ENCODE data around the gene DPAGT1. TPM values are rescaled to one million over a fixed set of nuclear protein-coding genes. Genes with fewer than 3 reads are reported as not detected.
"Not testable (repeated sequence)": the region's sequence is repeated elsewhere in the genome, so short reads cannot be mapped to it uniquely, and the experiment has no call there.

The DPAGT1 gene
- total RNA-seq, 1 experiment from 2014 or later, result 45.1 TPM

DNA sequence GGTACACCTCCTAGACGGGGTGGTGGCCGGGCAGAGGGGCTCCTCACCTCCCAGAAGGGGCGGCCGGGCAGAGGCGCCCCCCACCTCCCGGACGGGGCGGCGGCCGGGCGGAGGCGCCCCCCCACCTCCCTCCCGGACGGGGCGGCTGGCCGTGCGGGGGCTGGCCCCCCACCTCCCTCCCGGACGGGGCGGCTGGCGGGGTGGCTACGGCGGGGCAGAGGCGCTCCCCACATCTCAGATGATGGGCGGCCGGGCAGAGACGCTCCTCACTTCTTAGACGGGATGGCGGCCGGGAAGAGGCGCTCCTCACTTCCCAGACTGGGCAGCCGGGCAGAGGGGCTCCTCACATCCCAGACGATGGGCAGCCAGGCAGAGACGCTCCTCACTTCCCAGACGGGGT lies 42.5 kb downstream of the DPAGT1 start:
- H3K27me3 ChIP-seq (ENCODE audit: insufficient read depth, low read length); RAD21 ChIA-PET (ENCODE audit: low non-redundant PET in 1 of 2, low total read pairs in 2 of 2, uncharacterized antibody in 2 of 2, unreplicated experiment in 2 of 2); H3K9ac ChIP-seq (ENCODE audit: low read length); BruUV-seq (replicated peaks); H4K20me1 ChIP-seq (ENCODE audit: insufficient read depth); H3K9me3 ChIP-seq (ENCODE audit: control insufficient read depth in 1 of 2, insufficient read depth in 1 of 2, low read depth in 1 of 2, low read length in 2 of 2); H3K4me3 ChIP-seq (replicated peaks in 1 of 2; ENCODE audit: low read depth in 1 of 2, low read length in 2 of 2); CTCF ChIA-PET; H3K4me2 ChIP-seq (ENCODE audit: low read length); H3K27ac ChIP-seq (ENCODE audit: low read depth, low read length); H2AFZ ChIP-seq (ENCODE audit: low read depth, low read length, poor library complexity, severe bottlenecking); ATAC-seq; DNase-seq (ENCODE audit: low read depth, low spot score); H3K9me2 ChIP-seq (ENCODE audit: insufficient read depth); POLR2A ChIA-PET; intact Hi-C loops (cut with micrococcal nuclease): not testable (repeated sequence)
- Histone ChIP-seq H3K79me2 (ENCODE audit: insufficient read depth, low read length) (peaks cover 19% of the 10 kb centered on the region), H3K4me1 (ENCODE audit: control insufficient read depth in 1 of 2, insufficient read depth in 2 of 2, low read length in 2 of 2) (peaks cover 10 to 28% of the 10 kb centered on the region in 2 experiments), H3K36me3 (ENCODE audit: control insufficient read depth in 1 of 2, insufficient read depth in 2 of 2, low read length in 2 of 2) (peaks cover 7 to 16% of the 10 kb centered on the region in 2 experiments; a peak in 3 of 4 replicates)

DNA sequence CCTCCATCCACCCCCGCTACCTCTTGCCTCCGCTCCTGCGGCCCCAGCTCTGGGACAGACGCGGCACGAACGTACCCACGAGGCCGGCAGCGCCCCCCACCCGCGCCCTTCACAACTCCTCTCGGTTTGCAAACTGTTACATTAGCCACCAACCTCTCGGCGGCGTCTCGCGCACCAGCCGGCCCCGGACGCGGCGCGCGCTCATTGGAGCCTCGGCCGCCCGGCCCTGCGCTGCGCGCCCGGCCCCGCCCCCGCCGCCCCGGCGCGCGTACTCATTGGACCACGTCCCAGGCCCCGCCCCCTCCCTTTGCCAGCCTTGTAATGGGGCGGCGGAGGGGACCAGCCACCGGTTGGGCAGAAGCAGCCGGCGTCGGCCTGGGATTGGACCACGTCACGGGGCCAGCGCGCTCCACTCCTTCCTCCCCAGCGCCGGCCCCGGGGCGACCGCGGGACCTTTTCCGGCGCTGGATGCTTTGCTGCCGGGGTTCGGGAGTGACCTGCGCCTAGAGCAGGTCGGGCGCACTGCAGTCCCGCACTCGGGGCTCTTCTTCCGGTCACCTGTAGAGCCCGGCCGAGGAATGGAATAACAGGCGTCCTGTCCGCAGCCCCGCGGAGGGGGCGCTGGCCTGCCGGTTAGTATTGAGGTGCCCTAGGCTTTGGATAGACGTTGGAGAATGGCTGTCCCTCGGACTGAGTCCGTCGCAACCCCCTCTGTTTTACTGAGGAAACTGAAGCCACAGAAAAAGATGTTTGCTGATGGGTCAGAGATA lies 44.5 kb downstream of the DPAGT1 start, which contains the start of gene HYOU1:
HYOU1 (minus strand) TSS at position 206 of the 770 bp plus-strand sequence. CDS start 1,045 bp downstream, outside the sequence.
- ChIA-PET CTCF (interaction anchor here (0.8 to 2.0 kb wide), 4 partner anchors 10 to 281 kb away, joined by 3 to 9 read pairs (median 3); partner anchors contain the start of gene VPS11), RAD21 (ENCODE audit: low non-redundant PET in 1 of 2, low total read pairs in 2 of 2, uncharacterized antibody in 2 of 2, unreplicated experiment in 2 of 2) (no interaction called here), POLR2A (interaction anchor here (1.2 to 1.7 kb wide), 2 partner anchors 11 to 281 kb away, joined by 3 to 6 read pairs; no protein-coding TSS in a partner anchor)
- peak; percentile 95 for ATAC-seq
- DNase-seq (ENCODE audit: low read depth, low spot score), result peak; percentile 87
- H3K4me1 ChIP-seq (ENCODE audit: control insufficient read depth in 1 of 2, insufficient read depth in 2 of 2, low read length in 2 of 2), result peaks cover 4 to 17% of the 10 kb centered on the region in 2 experiments; a peak in 3 of 4 replicates
- H4K20me1 ChIP-seq (ENCODE audit: insufficient read depth), result no peaks in the 10 kb centered on the region
- H3K36me3 ChIP-seq (ENCODE audit: control insufficient read depth in 1 of 2, insufficient read depth in 2 of 2, low read length in 2 of 2), result peaks cover 21% of the 10 kb centered on the region in 2 experiments; a peak in 3 of 4 replicates
- peak within 1 kb of the TSS; percentile 95 for H3K9ac ChIP-seq (ENCODE audit: low read length)
- peak within 1 kb of the TSS; percentile 77 for H3K27ac ChIP-seq (ENCODE audit: low read depth, low read length)
- no peaks in the 10 kb centered on the region for H3K9me3 ChIP-seq (ENCODE audit: control insufficient read depth in 1 of 2, insufficient read depth in 1 of 2, low read depth in 1 of 2, low read length in 2 of 2)
- H2AFZ ChIP-seq (ENCODE audit: low read depth, low read length, poor library complexity, severe bottlenecking), result no peak within 1 kb of the TSS
- peak within 1 kb of the TSS; percentile 89 for H3K4me2 ChIP-seq (ENCODE audit: low read length)
- H3K79me2 ChIP-seq (ENCODE audit: insufficient read depth, low read length), result peaks cover 19% of the 10 kb centered on the region
- intact Hi-C loops (cut with micrococcal nuclease), result loop anchor here (1.0 kb wide), 2 partner anchors 324 to 367 kb away; partner anchors contain the start of gene USP2
- peak within 1 kb of the TSS; percentile 75 to 96 for H3K4me3 ChIP-seq (replicated peaks in 1 of 2; ENCODE audit: low read depth in 1 of 2, low read length in 2 of 2)
- H3K27me3 ChIP-seq (ENCODE audit: insufficient read depth, low read length), result no peaks in the 10 kb centered on the region
- no peaks in the 10 kb centered on the region for H3K9me2 ChIP-seq (ENCODE audit: insufficient read depth)
- no TSS peak for BruUV-seq (replicated peaks)
- TF ChIP-seq, protein P1, sequence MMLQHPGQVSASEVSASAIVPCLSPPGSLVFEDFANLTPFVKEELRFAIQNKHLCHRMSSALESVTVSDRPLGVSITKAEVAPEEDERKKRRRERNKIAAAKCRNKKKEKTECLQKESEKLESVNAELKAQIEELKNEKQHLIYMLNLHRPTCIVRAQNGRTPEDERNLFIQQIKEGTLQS (IDR thresholded peaks at IDR 0.05), result no peak
- no peak; the same call in 1 of the 2 replicates for TF ChIP-seq ELF1 (IDR thresholded peaks at IDR 0.05; ENCODE audit: borderline replicate concordance, low read depth)
- no peak for TF ChIP-seq ZNF274 (IDR thresholded peaks at IDR 0.05; ENCODE audit: low read depth, low read length)
- no peak; the same call in 1 of the 2 replicates for TF ChIP-seq CBX3 (IDR thresholded peaks at IDR 0.05; ENCODE audit: low read depth)
- TF ChIP-seq CEBPB (IDR thresholded peaks at IDR 0.05; ENCODE audit: low read depth), result no peak; the same call in 1 of the 2 replicates
- TF ChIP-seq EGR1 (IDR thresholded peaks at IDR 0.05; ENCODE audit: low read depth), result peak; percentile 36; the same call in 1 of the 2 replicates
- TF ChIP-seq TCF7L2 (IDR thresholded peaks at IDR 0.05; ENCODE audit: borderline replicate concordance, extremely low read depth, insufficient read depth, insufficient read length), result peak; percentile 6
- TF ChIP-seq SP1 (IDR thresholded peaks at IDR 0.05; ENCODE audit: low read depth), result peak; percentile 76; the same call in 1 of the 2 replicates
- TF ChIP-seq RAD21 (IDR thresholded peaks at IDR 0.05; ENCODE audit: low read depth), result no peak
- TF ChIP-seq FOSL1 (IDR thresholded peaks at IDR 0.05; ENCODE audit: low read depth), result no peak
- TF ChIP-seq YY1 (IDR thresholded peaks at IDR 0.05; ENCODE audit: extremely low read depth, insufficient replicate concordance, low read depth, low read length), result peak; percentile 12
- TF ChIP-seq JUND (IDR thresholded peaks at IDR 0.05), result no peak
- TF ChIP-seq ZBTB33 (IDR thresholded peaks at IDR 0.05; ENCODE audit: extremely low read depth, insufficient replicate concordance, low read length), result no peak
- TF ChIP-seq SIN3A (IDR thresholded peaks at IDR 0.05; ENCODE audit: low read depth), result peak; percentile 73
- no peak for TF ChIP-seq EZH2 (IDR thresholded peaks at IDR 0.05)
